Activated CD8-positive, alpha-beta memory T cell treated with anti-CD3 and anti-CD28 coated beads, Interleukin-2, amount 10 ng/mL, durations not matched to agents 7 days and 5 days (primary cell): ENCODE results near the gene ASB18. TPM values are rescaled to one million over a fixed set of nuclear protein-coding genes. Genes with fewer than 3 reads are reported as not detected.

Source experiments
- ATAC-seq: fragments of 150-1000 bp; cut with Tn5 transposase; one replicate; pipeline ENCODE4 v1.10.0; 2021; ENCODE audit warnings: moderate library complexity
- CTCF ChIA-PET: fragments of 350-600 bp; sonication (Branson Sonifier 250); formaldehyde crosslinking; loops from one replicate; lab custom pipeline; 2021; ENCODE audit warnings: antibody characterized with exemption; lab: Charles Lee
- DNase-seq: peaks from one replicate; pipeline ENCODE4 v3.0.0-alpha.2; 2020
- H3K27ac Mint-ChIP-seq: one replicate; pipeline ENCODE4 v1.8.0; 2021; ENCODE audit warnings: mild to moderate bottlenecking, mixed read lengths
- H3K27me3 Mint-ChIP-seq: one replicate; pipeline ENCODE4 v1.8.0; 2021; ENCODE audit warnings: mixed read lengths
- H3K36me3 Mint-ChIP-seq: one replicate; pipeline ENCODE4 v1.8.0; 2021; ENCODE audit warnings: mild to moderate bottlenecking, mixed read lengths
- H3K4me1 Mint-ChIP-seq: one replicate; pipeline ENCODE4 v1.8.0; 2021; ENCODE audit warnings: mixed read lengths
- H3K4me3 Mint-ChIP-seq: one replicate; pipeline ENCODE4 v1.8.0; 2021; ENCODE audit warnings: mild to moderate bottlenecking, moderate library complexity, mixed read lengths
- H3K9me3 Mint-ChIP-seq: one replicate; pipeline ENCODE4 v1.8.0; 2022; ENCODE audit warnings: low read depth, mixed read lengths
- total RNA-seq, 2 experiments: library from RNA; stranded (reverse); gene quantifications; one replicate each; pipeline ENCODE4 v1.2.3, GENCODE V29; 2021

Gene ASB18
- total RNA-seq, 2 experiments from 2014 or later, result not detected

GRCh38 chr2:236143811-236144210 is 120.4 kb downstream of the ASB18 start:
- ATAC-seq (no peak), DNase-seq (no peak)
- Mint-ChIP-seq H3K9me3 (no peaks in the 10 kb centered on the region), H3K27me3 (no peaks in the 10 kb centered on the region), H3K4me3 (no peak overlapping the region), H3K27ac (no peak overlapping the region), H3K4me1 (no peaks in the 10 kb centered on the region), H3K36me3 (no peaks in the 10 kb centered on the region)
- CTCF ChIA-PET, result no interaction called here

Other genes starting within 250 kb of the ASB18 start
- gene GBX2, start 96.0 kb downstream of the ASB18 start, total RNA-seq, result not detected